Tibial nerve (tissue), 4 donors: ENCODE data around the gene GAA.

ENCODE experiments used
- EP300 ChIP-seq, 2 donors: sonication (generic); formaldehyde crosslinking; IDR thresholded peaks; one replicate each; pipeline ENCODE4 v1.6.1; 2017; ENCODE audit warnings: antibody characterized with exemption in 2 of 2, mild to moderate bottlenecking in 1 of 2
- POLR2A ChIP-seq, 2 donors: fragments of 450-650 bp; IDR thresholded peaks; one replicate each; pipeline ENCODE4 v1.6.1; 2017; ENCODE audit warnings: antibody characterized with exemption in 2 of 2, mild to moderate bottlenecking in 2 of 2, moderate library complexity in 2 of 2
- TF ChIP-seq, protein P1 (sequence below), 5 experiments: fragments of 200-600 bp in 3 of 5; fragments of 450-650 bp in 2 of 5; sonication (generic) in 3 of 5; IDR thresholded peaks; one replicate each; pipeline ENCODE4 v1.5.1; 2016 to 2019; ENCODE audit warnings: antibody characterized with exemption in 5 of 5, mild to moderate bottlenecking in 3 of 5, moderate library complexity in 2 of 5

DNA sequence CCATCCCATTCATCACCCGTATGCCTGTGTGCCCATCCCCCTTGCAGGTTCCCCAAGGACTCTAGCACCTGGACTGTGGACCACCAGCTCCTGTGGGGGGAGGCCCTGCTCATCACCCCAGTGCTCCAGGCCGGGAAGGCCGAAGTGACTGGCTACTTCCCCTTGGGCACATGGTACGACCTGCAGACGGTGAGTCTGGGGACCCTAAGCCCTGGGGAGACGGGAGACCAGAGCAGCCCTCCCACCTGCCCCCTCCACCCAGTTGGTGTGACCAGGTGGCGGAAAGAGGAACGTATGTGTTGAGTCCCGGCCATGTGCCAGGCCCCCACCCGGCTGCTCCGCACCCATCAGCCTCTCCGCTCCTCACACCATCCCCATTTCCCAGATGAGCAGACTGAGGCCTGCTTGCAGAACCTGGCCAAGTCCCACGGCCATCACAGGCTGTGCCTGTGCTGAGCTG lies 15.6 kb downstream of the GAA start:
- TF ChIP-seq, protein P1, sequence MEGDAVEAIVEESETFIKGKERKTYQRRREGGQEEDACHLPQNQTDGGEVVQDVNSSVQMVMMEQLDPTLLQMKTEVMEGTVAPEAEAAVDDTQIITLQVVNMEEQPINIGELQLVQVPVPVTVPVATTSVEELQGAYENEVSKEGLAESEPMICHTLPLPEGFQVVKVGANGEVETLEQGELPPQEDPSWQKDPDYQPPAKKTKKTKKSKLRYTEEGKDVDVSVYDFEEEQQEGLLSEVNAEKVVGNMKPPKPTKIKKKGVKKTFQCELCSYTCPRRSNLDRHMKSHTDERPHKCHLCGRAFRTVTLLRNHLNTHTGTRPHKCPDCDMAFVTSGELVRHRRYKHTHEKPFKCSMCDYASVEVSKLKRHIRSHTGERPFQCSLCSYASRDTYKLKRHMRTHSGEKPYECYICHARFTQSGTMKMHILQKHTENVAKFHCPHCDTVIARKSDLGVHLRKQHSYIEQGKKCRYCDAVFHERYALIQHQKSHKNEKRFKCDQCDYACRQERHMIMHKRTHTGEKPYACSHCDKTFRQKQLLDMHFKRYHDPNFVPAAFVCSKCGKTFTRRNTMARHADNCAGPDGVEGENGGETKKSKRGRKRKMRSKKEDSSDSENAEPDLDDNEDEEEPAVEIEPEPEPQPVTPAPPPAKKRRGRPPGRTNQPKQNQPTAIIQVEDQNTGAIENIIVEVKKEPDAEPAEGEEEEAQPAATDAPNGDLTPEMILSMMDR (IDR thresholded peaks at IDR 0.05): no peak
- no peak for TF ChIP-seq EP300 (IDR thresholded peaks at IDR 0.05)
- no peak for TF ChIP-seq POLR2A (IDR thresholded peaks at IDR 0.05)
